Hepatic stellate cell (primary cell): ENCODE data around the gene MTCH1.
"Not testable (repeated sequence)": the region's sequence is repeated elsewhere in the genome, so short reads cannot be mapped to it uniquely, and the experiment has no call there.

ENCODE experiments used
- DNase-seq: peaks from one replicate; pipeline ENCODE4 v3.0.0; 2011; ENCODE audit warnings: low spot score

Gene MTCH1

DNA sequence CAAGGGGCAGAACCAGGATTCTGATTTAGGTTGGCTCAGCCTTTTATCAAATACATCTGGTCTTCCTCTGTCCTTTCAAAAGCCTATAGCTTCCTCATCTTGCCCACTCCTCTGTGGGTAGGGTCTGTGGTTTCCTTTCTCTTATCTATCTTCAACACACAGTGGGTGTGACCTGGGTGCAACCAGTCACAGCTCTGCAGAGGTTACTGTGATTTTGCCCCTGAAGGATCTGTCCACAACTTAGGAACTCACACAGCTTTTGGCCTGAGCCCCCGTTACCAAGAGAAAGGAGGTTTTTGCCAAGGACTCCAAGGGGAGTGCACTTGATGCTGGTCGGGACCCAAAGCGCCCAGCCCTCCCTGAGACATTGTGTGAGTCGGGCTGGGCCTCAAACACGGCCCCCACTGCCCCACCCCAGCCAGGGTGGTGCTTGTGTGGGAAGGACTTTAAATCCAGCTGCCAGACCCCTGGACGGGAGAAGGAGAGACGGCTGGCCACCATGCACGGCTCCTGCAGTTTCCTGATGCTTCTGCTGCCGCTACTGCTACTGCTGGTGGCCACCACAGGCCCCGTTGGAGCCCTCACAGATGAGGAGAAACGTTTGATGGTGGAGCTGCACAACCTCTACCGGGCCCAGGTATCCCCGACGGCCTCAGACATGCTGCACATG lies 31.6 kb downstream of the MTCH1 start, which contains the start of gene PI16:
Gene PI16 (plus strand): TSS at position 477 of the 670 bp plus-strand sequence. CDS start 23 bp downstream, at position 500.
- DNase-seq: no peak

GRCh38 chr6:36953931-36954261 lies 32.1 kb downstream of the MTCH1 start:
- no peak for DNase-seq

DNA sequence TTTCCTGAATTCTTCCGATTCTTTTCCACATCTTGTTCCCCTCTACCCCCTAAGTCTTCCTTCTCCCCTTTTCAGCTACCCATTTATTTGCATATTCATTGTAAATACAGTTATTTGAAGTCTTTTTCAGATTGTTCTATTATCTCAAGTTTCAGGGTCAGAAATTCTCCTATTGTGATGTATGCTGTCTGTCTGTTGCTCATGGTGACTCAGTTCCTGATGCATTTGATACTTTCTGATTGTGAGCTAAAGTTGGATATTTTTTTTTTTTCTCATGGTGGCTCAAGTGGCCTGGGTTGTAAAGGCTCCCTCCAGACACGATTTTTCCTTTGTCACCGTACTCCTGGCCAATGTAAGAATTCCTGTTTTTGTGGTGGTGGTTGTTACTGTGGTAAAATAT lies 36.4 kb downstream of the MTCH1 start:
- DNase-seq: peak; percentile 54

- DNase-seq: not testable (repeated sequence)
Measured at GRCh38 chr6:36949076-36949475, 36.9 kb downstream of the MTCH1 start.

DNA sequence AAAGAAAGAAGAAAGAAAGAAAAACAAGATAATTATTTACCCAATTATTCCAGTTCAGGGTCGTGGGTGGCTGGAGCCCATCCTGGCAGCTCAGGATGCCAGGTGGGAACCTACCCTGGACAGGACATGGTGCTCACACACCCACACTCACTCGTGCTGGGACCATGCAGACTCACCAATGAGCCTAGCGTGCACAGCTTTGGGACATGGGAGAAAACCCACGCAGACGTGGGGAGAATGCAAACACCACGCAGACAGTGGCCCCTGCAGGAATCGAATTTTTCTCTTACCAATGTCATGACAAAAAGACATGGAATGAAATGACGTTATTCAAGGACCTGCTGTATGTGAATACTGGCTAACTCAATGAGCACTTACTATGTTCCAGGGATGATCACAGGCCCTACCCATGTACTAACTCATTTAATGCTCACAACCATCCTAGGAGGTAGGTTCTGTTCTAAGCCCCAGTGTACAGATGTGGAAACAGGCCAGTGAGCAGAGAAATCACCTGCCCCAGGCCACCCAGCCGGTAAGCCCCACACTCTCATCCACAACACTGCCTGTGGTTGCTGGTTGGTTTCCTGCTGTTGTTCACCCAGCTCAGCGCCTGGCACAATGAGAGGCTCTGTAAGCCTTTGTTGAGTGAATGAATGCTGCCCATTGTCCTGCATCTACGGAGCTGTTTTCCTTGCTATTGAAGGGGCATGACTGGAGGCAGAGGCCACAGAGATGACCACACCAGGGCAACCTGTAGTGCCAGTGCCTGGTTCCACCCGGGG lies 38.2 kb downstream of the MTCH1 start:
- DNase-seq: no peak

- DNase-seq: no peak
Measured at GRCh38 chr6:36946526-36946925, 39.5 kb downstream of the MTCH1 start.

- DNase-seq: no peak
Measured at GRCh38 chr6:36945301-36945700, 40.7 kb downstream of the MTCH1 start.

- no peak for DNase-seq
Measured at GRCh38 chr6:36944650-36945049, 41.3 kb downstream of the MTCH1 start.

DNA sequence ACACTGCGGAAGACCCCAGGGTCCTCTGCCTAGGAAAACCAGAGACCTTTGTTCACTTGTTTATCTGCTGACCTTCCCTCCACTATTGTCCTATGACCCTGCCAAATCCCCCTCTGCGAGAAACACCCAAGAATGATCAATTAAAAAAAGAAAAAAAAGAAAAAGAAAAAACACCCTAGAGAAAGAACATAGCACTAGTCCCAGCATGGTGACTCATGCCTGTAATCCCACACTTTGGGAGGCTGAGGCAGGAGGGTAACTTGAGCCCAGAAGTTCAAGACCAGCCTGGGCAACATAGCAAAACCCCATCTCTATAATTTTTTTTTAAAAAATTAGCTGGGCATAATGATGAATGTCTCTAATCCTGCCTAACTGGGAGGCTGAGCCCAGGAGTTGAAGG lies 43.7 kb downstream of the MTCH1 start:
- not testable (repeated sequence) for DNase-seq

GRCh38 chr6:36941561-36941960 lies 44.4 kb downstream of the MTCH1 start:
- DNase-seq: not testable (repeated sequence)

GRCh38 chr6:36940027-36940426 lies 46.0 kb downstream of the MTCH1 start:
- DNase-seq: no peak

DNA sequence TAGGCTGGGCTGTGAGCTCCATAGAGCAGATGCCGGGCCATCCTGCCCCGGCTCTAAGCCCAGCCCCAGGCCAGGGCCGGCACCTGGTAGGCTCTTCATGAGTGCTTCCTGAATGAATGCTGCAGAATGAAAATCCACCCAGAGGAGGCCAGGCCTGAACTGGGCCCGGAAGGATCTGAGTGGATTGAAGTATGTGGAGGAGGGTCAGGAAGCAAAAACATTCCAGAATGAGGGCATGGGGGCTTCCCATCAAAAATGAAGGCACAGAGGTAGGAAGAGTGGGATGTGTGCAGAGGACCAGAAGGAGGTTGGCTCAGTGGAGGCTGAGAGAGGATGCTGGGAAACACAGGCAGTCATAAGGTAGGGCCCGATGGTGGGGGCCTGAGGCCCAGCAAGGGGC lies 47.0 kb downstream of the MTCH1 start:
- not testable (repeated sequence) for DNase-seq

- peak; percentile 72 for DNase-seq
Measured at GRCh38 chr6:36938536-36938935, 47.5 kb downstream of the MTCH1 start.

DNA sequence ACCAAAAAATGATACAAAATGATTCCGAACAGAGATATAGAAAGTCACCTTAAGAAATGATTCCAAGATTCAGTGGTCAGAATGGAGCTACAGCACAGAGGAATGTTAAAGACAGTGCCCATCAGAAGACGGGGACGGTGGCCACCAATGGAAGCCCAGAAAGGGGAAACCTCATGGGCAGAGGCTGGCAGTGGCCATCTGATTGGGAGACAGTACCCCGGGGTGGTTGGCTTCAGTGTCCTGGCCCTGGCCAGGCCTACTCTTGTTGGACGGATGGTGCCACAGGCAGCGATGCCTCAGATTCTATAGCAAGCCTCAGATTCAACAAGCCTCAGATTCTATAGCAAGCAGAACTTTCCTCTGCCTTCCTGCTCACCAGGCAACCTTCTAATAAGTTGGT lies 48.1 kb downstream of the MTCH1 start:
- no peak for DNase-seq

DNA sequence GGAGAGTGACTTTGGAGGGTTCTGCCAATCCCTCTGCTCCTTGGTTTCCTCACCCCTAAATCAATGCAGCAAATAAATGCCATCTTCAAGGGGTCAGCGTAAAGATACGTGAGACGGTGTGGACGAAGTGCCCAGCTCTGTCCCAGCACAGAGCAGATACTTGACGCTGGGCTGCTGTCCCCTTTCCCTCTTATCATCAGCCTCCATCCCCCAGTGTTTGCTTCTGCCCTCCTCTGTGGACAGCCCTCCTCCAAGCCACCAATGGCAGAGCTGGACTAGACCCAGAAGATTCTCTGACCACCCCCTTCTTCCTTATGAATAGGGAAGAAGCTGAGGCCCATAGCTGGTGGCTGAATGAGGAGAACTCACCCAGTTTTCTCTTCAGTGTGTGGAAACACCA lies 49.2 kb downstream of the MTCH1 start:
- DNase-seq: no peak

DNA sequence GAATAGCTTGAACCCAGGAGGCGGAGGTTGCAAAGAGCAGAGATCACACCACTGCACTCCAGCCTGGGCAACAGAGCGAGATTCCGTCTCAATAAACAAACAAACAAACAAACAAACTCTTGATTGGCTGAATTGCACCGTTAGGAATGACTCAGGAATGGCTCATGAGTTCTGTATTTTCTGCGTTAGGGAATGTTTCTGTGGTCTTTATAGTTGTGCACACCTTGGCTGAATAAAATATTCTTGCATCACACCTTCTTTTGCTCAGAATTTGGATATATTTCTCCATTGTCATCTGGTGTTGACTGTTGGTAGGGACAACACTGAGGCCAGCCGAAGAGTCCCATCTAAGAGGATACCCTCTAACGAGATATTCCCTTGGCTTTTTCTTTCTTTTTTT lies 51.1 kb downstream of the MTCH1 start:
- no peak for DNase-seq

DNA sequence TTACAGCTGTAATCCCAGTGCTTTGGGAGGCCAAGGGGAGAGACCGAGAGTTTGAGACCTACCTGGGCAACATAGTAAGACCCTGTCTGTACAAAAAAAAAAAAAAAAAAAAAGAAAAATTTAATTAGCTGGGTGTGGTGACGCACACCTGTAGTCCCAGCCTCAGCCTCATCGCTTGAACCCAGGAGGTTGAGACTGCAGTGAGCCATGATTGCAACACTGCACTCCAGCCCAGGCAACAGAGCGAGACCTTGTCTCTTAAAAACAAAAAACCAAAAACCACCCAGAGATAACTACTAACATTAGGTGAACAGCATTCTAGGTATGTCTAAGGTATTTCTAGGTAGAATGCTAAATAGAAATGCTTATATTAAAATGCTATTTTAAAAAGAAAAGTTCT lies 52.5 kb downstream of the MTCH1 start:
- DNase-seq: no peak

GRCh38 chr6:36933102-36933501 lies 52.9 kb downstream of the MTCH1 start:
- DNase-seq: peak; percentile 53

- no peak for DNase-seq
Measured at GRCh38 chr6:36930483-36930882, 55.5 kb downstream of the MTCH1 start.

DNA sequence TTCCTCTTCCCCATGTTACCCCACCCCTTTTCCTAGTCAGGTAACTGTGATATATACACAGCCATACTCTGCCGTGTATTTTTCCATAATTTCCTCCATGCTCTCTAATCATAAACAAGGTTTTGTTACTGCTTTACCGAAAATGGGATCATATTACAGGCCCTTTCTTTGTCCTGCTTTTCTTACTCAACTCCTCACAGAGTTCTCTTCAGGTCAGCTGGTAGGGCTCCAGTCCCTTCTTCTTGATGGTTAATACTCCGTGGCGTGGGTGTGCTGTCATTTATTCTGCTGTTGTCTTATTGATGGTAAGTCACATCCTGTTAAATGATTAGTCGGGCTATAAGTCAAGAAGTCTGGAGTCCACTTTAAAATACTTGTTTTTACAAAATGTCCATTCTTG lies 56.4 kb downstream of the MTCH1 start:
- no peak for DNase-seq

DNA sequence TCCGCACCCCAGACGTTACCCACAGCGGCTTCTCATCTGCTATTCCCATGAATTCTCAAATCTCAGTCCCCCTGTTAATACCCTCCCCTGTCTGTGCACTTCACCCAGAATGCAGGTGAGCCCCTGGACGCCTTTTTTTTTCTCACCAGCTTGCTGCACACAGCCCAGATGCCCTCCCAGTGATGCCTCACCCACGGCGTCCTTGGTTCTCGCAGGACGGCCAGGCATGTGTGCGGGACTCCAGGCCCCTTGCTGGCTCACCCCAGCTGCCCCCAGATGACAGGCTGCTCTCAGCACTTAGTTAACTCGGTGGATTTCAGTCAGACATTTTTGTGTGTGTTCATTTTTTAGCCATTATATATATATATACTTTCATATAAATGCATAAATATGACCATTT lies 56.8 kb downstream of the MTCH1 start:
- DNase-seq: no peak

DNA sequence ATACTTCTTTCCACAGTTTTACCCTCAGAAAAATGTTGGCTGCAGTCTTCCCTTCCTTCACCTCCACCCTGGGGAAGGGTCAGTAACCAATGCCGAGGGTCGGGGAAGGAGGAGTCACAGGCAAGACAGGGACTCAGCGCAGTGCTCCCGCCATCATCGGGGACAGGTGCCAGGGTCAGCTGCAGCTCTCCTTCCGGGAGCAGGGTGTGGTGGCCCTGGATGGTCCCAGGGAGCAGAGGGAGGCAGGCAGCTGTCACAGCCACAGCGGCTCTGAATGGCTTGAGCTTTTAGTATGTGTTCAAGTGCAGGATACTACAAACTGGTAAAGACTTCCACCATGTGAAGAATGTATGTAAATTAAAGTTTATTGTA lies 57.5 kb downstream of the MTCH1 start:
- no peak for DNase-seq

GRCh38 chr6:36927691-36928546 lies 58.1 kb downstream of the MTCH1 start:
- peak; percentile 62 for DNase-seq
